H1 (cell line): ENCODE data around the gene PTGDR2. TPM values are rescaled to one million over a fixed set of nuclear protein-coding genes. Genes with fewer than 3 reads are reported as not detected.

Experiments used
- CTCF ChIA-PET: fragments of 300-600 bp; sonication (Branson Sonifier 250); formaldehyde crosslinking; loops from one replicate; lab custom pipeline; 2021; ENCODE audit not compliant: partially characterized antibody; lab: Charles Lee
- POLR2A ChIA-PET: fragments of 300-600 bp; sonication (Branson Sonifier 250); formaldehyde crosslinking; loops from one replicate; lab custom pipeline; 2021; ENCODE audit warnings: inconsistent platforms; ENCODE audit not compliant: partially characterized antibody; lab: Charles Lee
- DNase-seq, 2 experiments: peaks; one replicate each; pipeline versions ENCODE4 v3.0.0 to v3.0.0-alpha.2; 2010 to 2022; ENCODE audit warnings: low spot score in 2 of 2, low read depth in 1 of 2, mixed read lengths in 1 of 2
- FAIRE-seq: peaks from 2 replicates; lab custom pipeline; 2011; peaks lifted over from hg19 to GRCh38; lab: Jason Lieb, UNC
- H2AFZ ChIP-seq: 2 replicates; pipeline ENCODE4 v1.8.1; 2012; ENCODE audit warnings: low read length, inconsistent platforms
- H2AK5ac ChIP-seq: 2 replicates; pipeline ENCODE4 v1.6.1; 2013; ENCODE audit warnings: low read depth, low read length
- H2BK120ac ChIP-seq: replicated peaks from 2 replicates; pipeline ENCODE3; 2013; ENCODE audit warnings: low read depth, low read length, inconsistent platforms
- H2BK12ac ChIP-seq: 2 replicates; pipeline ENCODE4 v1.6.1; 2013; ENCODE audit warnings: low read depth, low read length
- H2BK15ac ChIP-seq: 2 replicates; pipeline ENCODE4 v1.6.1; 2013; ENCODE audit warnings: low read length
- H2BK20ac ChIP-seq: 2 replicates; pipeline ENCODE4 v1.6.1; 2013; ENCODE audit warnings: low read length
- H2BK5ac ChIP-seq: 2 replicates; pipeline ENCODE4 v1.6.1; 2013; ENCODE audit warnings: low read depth, low read length
- H3K14ac ChIP-seq: 2 replicates; pipeline ENCODE4 v1.6.1; 2013; ENCODE audit warnings: inconsistent platforms; ENCODE audit not compliant: insufficient read length
- H3K18ac ChIP-seq: 2 replicates; pipeline ENCODE4 v1.6.1; 2013; ENCODE audit warnings: low read length; ENCODE audit errors: extremely low read depth
- H3K23ac ChIP-seq: 2 replicates; pipeline ENCODE4 v1.6.1; 2013; ENCODE audit warnings: inconsistent platforms; ENCODE audit not compliant: insufficient read length
- H3K23me2 ChIP-seq: 2 replicates; pipeline ENCODE4 v1.6.1; 2013; ENCODE audit warnings: low read depth, low read length
- H3K27ac ChIP-seq: 2 replicates; pipeline ENCODE4 v1.6.1; 2011; ENCODE audit warnings: low read depth, low read length, inconsistent platforms
- H3K27me3 ChIP-seq, 4 experiments: replicated peaks in 1 of 4; 1 replicate in 1 of 4; 2 replicates in 3 of 4; pipeline versions ENCODE4 v1.6.1 to v1.8.1; 2011 to 2013; ENCODE audit warnings: low read length in 3 of 4, mild to moderate bottlenecking in 3 of 4, inconsistent platforms in 2 of 4, mixed read lengths in 2 of 4, moderate library complexity in 1 of 4; ENCODE audit not compliant: control insufficient read depth in 3 of 4, insufficient read depth in 3 of 4; ENCODE audit errors: extremely low read depth in 1 of 4
- H3K36me3 ChIP-seq, 4 experiments: 2 replicates each; pipeline versions ENCODE4 v1.6.1 to v1.8.1; 2011 to 2013; ENCODE audit warnings: mild to moderate bottlenecking in 4 of 4, low read length in 3 of 4, moderate library complexity in 2 of 4, control low read depth in 1 of 4, inconsistent platforms in 1 of 4; ENCODE audit not compliant: insufficient read depth in 4 of 4, control insufficient read depth in 2 of 4
- H3K4ac ChIP-seq: replicated peaks from 2 replicates; pipeline ENCODE3; 2013; ENCODE audit warnings: low read length, low read depth, mixed read lengths, inconsistent platforms; ENCODE audit not compliant: insufficient read length
- H3K4me1 ChIP-seq, 4 experiments: replicated peaks in 1 of 4; 1 replicate in 1 of 4; 2 replicates in 3 of 4; pipeline versions ENCODE4 v1.6.1 to v1.8.1; 2011 to 2013; ENCODE audit warnings: low read length in 3 of 4, inconsistent platforms in 2 of 4, mixed read lengths in 1 of 4; ENCODE audit not compliant: insufficient read depth in 4 of 4, control insufficient read depth in 3 of 4
- H3K4me2 ChIP-seq, 2 experiments: 2 replicates each; pipeline versions ENCODE4 v1.6.1 to v1.8.1; 2011 to 2013; ENCODE audit warnings: low read depth in 2 of 2, low read length in 2 of 2, control low read depth in 1 of 2, inconsistent platforms in 1 of 2, mild to moderate bottlenecking in 1 of 2; ENCODE audit not compliant: insufficient read depth in 1 of 2
- H3K4me3 ChIP-seq, 4 experiments: fragments of 200-600, 300-600 bp in 1 of 4; sonication (generic), shearing (Covaris generic), sonication (Bioruptor Twin) in 1 of 4; 2 replicates each; pipeline versions ENCODE4 v1.5.1 to v1.8.1; 2011 to 2016; ENCODE audit warnings: low read length in 4 of 4, low read depth in 3 of 4, control low read depth in 2 of 4, inconsistent platforms in 2 of 4, mild to moderate bottlenecking in 2 of 4, mixed read lengths in 1 of 4, moderate library complexity in 1 of 4; ENCODE audit not compliant: insufficient read depth in 2 of 4; ENCODE audit errors: extremely low read depth in 1 of 4
- H3K56ac ChIP-seq: replicated peaks from 2 replicates; pipeline ENCODE3; 2013; ENCODE audit warnings: low read depth, mild to moderate bottlenecking, mixed read lengths, low read length, inconsistent platforms; ENCODE audit not compliant: insufficient read length
- H3K79me1 ChIP-seq: 2 replicates; pipeline ENCODE4 v1.6.1; 2013; ENCODE audit warnings: low read depth, low read length, control low read depth
- H3K79me2 ChIP-seq, 2 experiments: 2 replicates each; pipeline versions ENCODE4 v1.6.1 to v1.8.1; 2012 to 2013; ENCODE audit warnings: low read length in 2 of 2, mild to moderate bottlenecking in 2 of 2, inconsistent platforms in 1 of 2; ENCODE audit not compliant: insufficient read depth in 2 of 2, control insufficient read depth in 1 of 2
- H3K9ac ChIP-seq, 4 experiments: replicated peaks in 1 of 4; 1 replicate in 1 of 4; 2 replicates in 3 of 4; pipeline versions ENCODE4 v1.6.1 to v1.8.1; 2011 to 2013; ENCODE audit warnings: low read depth in 3 of 4, low read length in 3 of 4, control low read depth in 2 of 4, mild to moderate bottlenecking in 2 of 4, moderate library complexity in 2 of 4, inconsistent platforms in 1 of 4; ENCODE audit errors: extremely low read depth in 1 of 4
- H3K9me3 ChIP-seq, 2 experiments: 2 replicates each; pipeline versions ENCODE4 v1.6.1 to v1.8.1; 2012 to 2013; ENCODE audit warnings: mild to moderate bottlenecking in 2 of 2, moderate library complexity in 2 of 2, control low read depth in 1 of 2, inconsistent platforms in 1 of 2, low read depth in 1 of 2, low read length in 1 of 2, mixed read lengths in 1 of 2; ENCODE audit not compliant: insufficient read depth in 2 of 2
- H4K20me1 ChIP-seq, 2 experiments: replicated peaks in 1 of 2; 2 replicates each; pipeline versions ENCODE3 to v1.8.1; 2011 to 2013; ENCODE audit warnings: inconsistent platforms in 2 of 2, low read length in 2 of 2, mild to moderate bottlenecking in 1 of 2; ENCODE audit not compliant: insufficient read depth in 2 of 2, control insufficient read depth in 1 of 2
- H4K5ac ChIP-seq: 2 replicates; pipeline ENCODE4 v1.6.1; 2013; ENCODE audit warnings: low read length, low read depth, mixed read lengths, inconsistent platforms; ENCODE audit not compliant: insufficient read length
- H4K8ac ChIP-seq: 2 replicates; pipeline ENCODE4 v1.8.0; 2013; ENCODE audit warnings: mild to moderate bottlenecking, moderate library complexity, low read length, inconsistent platforms; ENCODE audit not compliant: insufficient read depth; ENCODE audit errors: extremely low read depth
- H4K91ac ChIP-seq: replicated peaks from 2 replicates; pipeline ENCODE3; 2013; ENCODE audit warnings: low read length, mixed read lengths, inconsistent platforms; ENCODE audit not compliant: insufficient read length
- EZH2 ChIP-seq: fragments of 200-600 bp; sonication (generic); IDR thresholded peaks from 2 replicates; pipeline ENCODE4 v1.7.1; 2012; ENCODE audit warnings: low read depth, mild to moderate bottlenecking, moderate library complexity, low read length, inconsistent platforms; ENCODE audit not compliant: severe bottlenecking
- RBBP5 ChIP-seq: IDR thresholded peaks from 2 replicates; pipeline ENCODE4 v1.7.1; 2012; ENCODE audit warnings: low read depth, mild to moderate bottlenecking, inconsistent platforms, low read length, moderate library complexity, borderline replicate concordance
- SP2 ChIP-seq: IDR thresholded peaks from 2 replicates; pipeline ENCODE4 v1.6.1; 2012; ENCODE audit warnings: mild to moderate bottlenecking, low read length, inconsistent platforms
- YY1 ChIP-seq: IDR thresholded peaks from 2 replicates; pipeline ENCODE4 v1.6.1; 2011; ENCODE audit warnings: low read depth, mild to moderate bottlenecking, low read length
- WGBS, 2 experiments: shearing (Covaris generic) in 1 of 2; methylation state at CpG; one replicate each; pipeline versions ENCODE4 v1.1.6 to v1.1.7; 2013 to 2015; ENCODE audit warnings: low lambda C conversion rate in 2 of 2, mixed read lengths in 2 of 2, inconsistent platforms in 1 of 2, low coverage in 1 of 2, missing lambda C conversion rate in 1 of 2; ENCODE audit not compliant: insufficient replicate concordance in 2 of 2, insufficient coverage in 1 of 2, insufficient read length in 1 of 2; ENCODE audit errors: extremely low coverage in 1 of 2, missing lambda C conversion rate in 1 of 2; 5-methylcytosine and 5-hydroxymethylcytosine counted together
- polyA plus RNA-seq, 7 experiments: library from polyadenylated mRNA; depleted of rRNA in 3 of 7; stranded (reverse) in 5 of 7; unstranded in 2 of 7; fragments of >200 nt in 5 of 7; fragments of 200-250 nt in 2 of 7; gene quantifications; 1 replicate in 5 of 7; 2 replicates in 1 of 7; 4 replicates in 1 of 7; pipeline versions ENCODE4 v1.2.1 to v1.2.3, GENCODE V29; 2011 to 2013; ENCODE audit warnings: missing spikeins in 2 of 7, mixed read lengths in 2 of 7
- total RNA-seq: library from RNA; stranded (reverse); fragmentation: NEBNext Ultra II Directional; extraction: Animal tissue kit (Norgen Biotek cat#: 25700); gene quantifications from 2 replicates; pipeline ENCODE4 v1.2.1, GENCODE V29; 2021

The PTGDR2 gene
- total and polyA plus RNA-seq, 2 of the 8 experiments (the other 6 are each of a cell fraction or from before 2014, with no cell fraction given) = 0.20 TPM; not detected in 1

DNA sequence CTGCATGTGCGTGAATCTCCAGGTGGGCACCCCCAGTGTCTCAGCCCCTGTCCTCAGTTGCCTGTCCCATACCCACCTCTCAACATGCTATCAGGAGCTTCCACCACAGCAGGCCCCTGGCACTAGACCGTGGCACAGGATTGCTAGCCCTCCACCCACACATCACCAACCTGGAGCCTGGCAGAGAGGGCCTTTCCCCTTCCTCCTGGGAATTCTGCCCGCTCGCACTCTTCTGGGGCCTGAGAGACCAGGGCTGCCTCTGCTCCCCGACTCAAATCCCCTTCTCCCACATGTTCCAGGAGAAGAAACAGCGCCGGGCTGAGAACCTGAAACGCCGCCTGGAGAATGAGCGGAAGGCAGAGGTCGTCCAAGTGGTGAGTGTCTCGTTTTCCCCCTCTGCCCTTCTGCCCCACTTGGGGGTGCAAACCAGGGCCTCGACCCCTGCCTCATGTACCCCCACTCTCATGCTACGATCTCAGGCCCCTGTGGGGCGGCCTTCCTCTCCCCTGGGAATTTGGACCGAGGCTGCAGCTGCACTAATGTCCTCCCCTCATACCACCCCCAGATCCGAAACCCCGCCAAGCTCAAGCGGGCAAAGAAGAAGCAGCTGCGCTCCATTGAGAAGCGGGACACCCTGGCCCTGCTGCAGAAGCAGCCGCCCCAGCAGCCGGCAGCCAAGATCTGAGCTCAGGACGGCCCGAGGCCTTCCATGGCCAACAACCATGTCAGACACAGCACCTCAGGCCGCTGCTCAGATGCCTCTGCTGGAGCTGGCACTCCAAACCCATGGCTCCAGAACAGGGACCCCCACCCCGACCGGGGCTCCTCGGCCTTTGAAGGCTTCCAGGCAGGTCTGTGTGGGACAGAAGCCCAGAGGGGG is 5.9 kb downstream of the PTGDR2 start:
- WGBS, 2 experiments = 86% methylated on average over 20 of the region's 29 CpGs; no CpG with 5 or more reads in 1 of the 2 experiments
- no peak for DNase-seq

More for the DNA sequence above, 5.9 kb downstream of the PTGDR2 start:
- Histone ChIP-seq H4K5ac (no peak overlapping the region), H3K23me2 (no peaks in the 10 kb centered on the region; the same call in 1 of the 2 replicates), H3K4me2 (no peak overlapping the region), H3K56ac (no peak overlapping the region), H3K9ac (no peak overlapping the region), H3K14ac (no peak overlapping the region), H3K4me3 (no peak overlapping the region), H3K4ac (no peak overlapping the region), H3K27me3 (peaks cover 3 to 26% (median 16%) of the 10 kb centered on the region in 4 experiments; a peak in 6 of 7 replicates), H4K20me1 (peaks cover 5 to 18% of the 10 kb centered on the region in 2 experiments), H2BK20ac (no peak overlapping the region), H4K91ac (no peak overlapping the region), H2BK12ac (no peak overlapping the region), H3K79me1 (peaks cover 3% of the 10 kb centered on the region), H3K27ac (no peak overlapping the region), H3K36me3 (peaks cover 13 to 26% (median 21%) of the 10 kb centered on the region in 4 experiments), H3K9me3 (peaks cover 0 to 9% of the 10 kb centered on the region in 2 experiments; a peak in 1 of 4 replicates), H3K79me2 (peaks cover 0 to 11% of the 10 kb centered on the region in 2 experiments; a peak in 2 of 4 replicates), H3K23ac (no peak overlapping the region), H2BK120ac (no peak overlapping the region), H3K4me1 (peaks cover 0 to 5% (median 0%) of the 10 kb centered on the region in 4 experiments; a peak in 2 of 7 replicates), H2BK5ac (no peak overlapping the region), H2AFZ (no peak overlapping the region), H4K8ac (no peak overlapping the region), H3K18ac (no peak overlapping the region), H2AK5ac (no peak overlapping the region), H2BK15ac (no peak overlapping the region)
- ChIA-PET CTCF (interaction anchor here (0.6 to 2.3 kb wide), 10 partner anchors 9 to 543 kb away, joined by 3 to 14 read pairs (median 4); no protein-coding TSS in a partner anchor), POLR2A (interaction anchor here (1.1 to 7.5 kb wide), 4 partner anchors 9 to 53 kb away, joined by 3 to 54 read pairs (median 14); partner anchors contain the start of genes CCDC86 and ZP1)
- no peak for FAIRE-seq
- TF ChIP-seq YY1 = no peak
- TF ChIP-seq EZH2 = no peak
- TF ChIP-seq RBBP5 = no peak
- no peak for TF ChIP-seq SP2
